IMR-90 (cell line): ENCODE results near the gene DNAJC13. TPM values are rescaled to one million over a fixed set of nuclear protein-coding genes. Genes with fewer than 3 reads are reported as not detected.

Experiments
- ATAC-seq: fragments of 200-7000 bp; cut with Tn5 transposase; 2 replicates; pipeline ENCODE4 v1.9.1; 2020; ENCODE audit warnings: low read depth, mild to moderate bottlenecking, moderate library complexity
- BruUV-seq: library from RNA; stranded (reverse); fragments of 400-500 nt; replicated peaks from 2 replicates; lab custom pipeline; 2021; lab: Mats Ljungman, UMichigan
- CTCF ChIA-PET: fragments of 300-600 bp; formaldehyde crosslinking; extraction: SDS; loops from one replicate; lab custom pipeline; 2021; ENCODE audit warnings: antibody characterized with exemption; lab: Yijun Ruan, JAX
- POLR2A ChIA-PET: fragments of 300-600 bp; sonication (Branson Sonifier 250); formaldehyde crosslinking; loops from one replicate; lab custom pipeline; 2022; ENCODE audit warnings: antibody characterized with exemption; ENCODE audit not compliant: unreplicated experiment; lab: Charles Lee
- DNase-seq: peaks from one replicate; pipeline ENCODE4 v3.0.0; 2013
- H2AFZ ChIP-seq: replicated peaks from 2 replicates; pipeline ENCODE3; 2013; ENCODE audit warnings: low read length, mild to moderate bottlenecking; ENCODE audit not compliant: poor library complexity
- H2AK5ac ChIP-seq: 2 replicates; pipeline ENCODE4 v1.6.1; 2013; ENCODE audit warnings: low read depth, low read length, inconsistent platforms
- H2AK9ac ChIP-seq: replicated peaks from 2 replicates; pipeline ENCODE3; 2013; ENCODE audit warnings: mild to moderate bottlenecking, low read depth, low read length, moderate library complexity; ENCODE audit not compliant: poor library complexity
- H2BK120ac ChIP-seq: 2 replicates; pipeline ENCODE4 v1.6.1; 2013; ENCODE audit warnings: low read depth, low read length, inconsistent platforms
- H2BK15ac ChIP-seq: 3 replicates; pipeline ENCODE4 v1.6.1; 2013; ENCODE audit warnings: low read depth, low read length, inconsistent platforms
- H2BK20ac ChIP-seq: 2 replicates; pipeline ENCODE4 v1.6.1; 2013; ENCODE audit warnings: low read depth, mild to moderate bottlenecking, inconsistent platforms, low read length, moderate library complexity
- H2BK5ac ChIP-seq: 2 replicates; pipeline ENCODE4 v1.6.1; 2013; ENCODE audit warnings: mild to moderate bottlenecking, low read depth, low read length, inconsistent platforms; ENCODE audit not compliant: poor library complexity, severe bottlenecking
- H3K14ac ChIP-seq: replicated peaks from 2 replicates; pipeline ENCODE4 v1.6.1; 2013; ENCODE audit warnings: low read depth, low read length, inconsistent platforms
- H3K18ac ChIP-seq: 2 replicates; pipeline ENCODE4 v1.6.1; 2013; ENCODE audit warnings: low read depth, low read length, control low read depth
- H3K23ac ChIP-seq: 2 replicates; pipeline ENCODE4 v1.6.1; 2013; ENCODE audit warnings: low read depth, low read length, inconsistent platforms
- H3K27ac ChIP-seq: 2 replicates; pipeline ENCODE4 v1.5.1; 2013; ENCODE audit warnings: mild to moderate bottlenecking, control low read depth, low read length; ENCODE audit not compliant: insufficient read depth
- H3K27me3 ChIP-seq: 2 replicates; pipeline ENCODE4 v1.6.1; 2013; ENCODE audit warnings: low read length; ENCODE audit not compliant: control insufficient read depth, insufficient read depth
- H3K36me3 ChIP-seq: 2 replicates; pipeline ENCODE4 v1.6.1; 2013; ENCODE audit warnings: low read length, mixed read lengths; ENCODE audit not compliant: control insufficient read depth, insufficient read depth
- H3K4ac ChIP-seq: 2 replicates; pipeline ENCODE4 v1.6.1; 2013; ENCODE audit warnings: low read depth, low read length, inconsistent platforms
- H3K4me1 ChIP-seq: 2 replicates; pipeline ENCODE4 v1.6.1; 2013; ENCODE audit warnings: low read length, mixed read lengths; ENCODE audit not compliant: control insufficient read depth, insufficient read depth
- H3K4me2 ChIP-seq: 2 replicates; pipeline ENCODE4 v1.6.1; 2013; ENCODE audit warnings: low read depth, mild to moderate bottlenecking, control low read depth, low read length, moderate library complexity
- H3K4me3 ChIP-seq: 2 replicates; pipeline ENCODE4 v1.5.1; 2013; ENCODE audit warnings: low read depth, mild to moderate bottlenecking, control low read depth, low read length, moderate library complexity; ENCODE audit not compliant: insufficient read depth
- H3K56ac ChIP-seq: 2 replicates; pipeline ENCODE4 v1.6.1; 2013; ENCODE audit warnings: low read length, inconsistent platforms; ENCODE audit not compliant: insufficient read depth; ENCODE audit errors: extremely low read depth
- H3K79me1 ChIP-seq, 2 experiments: 2 replicates each; pipeline ENCODE4 v1.6.1; 2013; ENCODE audit warnings: low read length in 2 of 2, inconsistent platforms in 1 of 2, low read depth in 1 of 2
- H3K9ac ChIP-seq: 2 replicates; pipeline ENCODE4 v1.6.1; 2013; ENCODE audit warnings: low read depth, low read length, control low read depth
- H3K9me1 ChIP-seq: 2 replicates; pipeline ENCODE4 v1.6.1; 2013; ENCODE audit warnings: low read length, inconsistent platforms; ENCODE audit not compliant: insufficient read depth
- H3K9me3 ChIP-seq: 2 replicates; pipeline ENCODE4 v1.6.1; 2013; ENCODE audit warnings: low read length; ENCODE audit not compliant: control insufficient read depth, insufficient read depth
- H4K20me1 ChIP-seq: 2 replicates; pipeline ENCODE4 v1.6.1; 2013; ENCODE audit warnings: low read length, inconsistent platforms; ENCODE audit not compliant: insufficient read depth
- H4K5ac ChIP-seq: 2 replicates; pipeline ENCODE4 v1.6.1; 2013; ENCODE audit warnings: mild to moderate bottlenecking, low read depth, low read length, control low read depth
- H4K8ac ChIP-seq, 2 experiments: 2 replicates each; pipeline ENCODE4 v1.6.1; 2013; ENCODE audit warnings: low read depth in 2 of 2, low read length in 2 of 2, control low read depth in 1 of 2, inconsistent platforms in 1 of 2
- H4K91ac ChIP-seq: 2 replicates; pipeline ENCODE4 v1.6.1; 2013; ENCODE audit warnings: low read depth, low read length, inconsistent platforms; ENCODE audit not compliant: insufficient read depth
- BHLHE40 ChIP-seq: fragments of 150-350 bp; IDR thresholded peaks from 2 replicates; pipeline ENCODE4 v1.6.1; 2016; ENCODE audit warnings: mild to moderate bottlenecking, low read depth, low read length
- CEBPB ChIP-seq: IDR thresholded peaks from 2 replicates; pipeline ENCODE4 v1.6.1; 2012; ENCODE audit warnings: low read depth, low read length, improper control_type of control experiment
- CHD1 ChIP-seq: IDR thresholded peaks from 2 replicates; pipeline ENCODE4 v1.6.1; 2012; ENCODE audit warnings: low read depth, low read length, improper control_type of control experiment
- FOS ChIP-seq: fragments of 150-350 bp; IDR thresholded peaks from 2 replicates; pipeline ENCODE4 v1.6.1; 2016; ENCODE audit warnings: low read depth, low read length
- NFE2L2 ChIP-seq: fragments of 150-350 bp; IDR thresholded peaks from 2 replicates; pipeline ENCODE4 v1.6.1; 2016; ENCODE audit warnings: low read depth, mild to moderate bottlenecking, low read length
- POLR2A ChIP-seq: IDR thresholded peaks from 2 replicates; pipeline ENCODE4 v1.6.1; 2012; ENCODE audit warnings: mild to moderate bottlenecking, low read depth, low read length
- RCOR1 ChIP-seq: IDR thresholded peaks from 2 replicates; pipeline ENCODE4 v1.6.1; 2012; ENCODE audit warnings: mild to moderate bottlenecking, low read length, improper control_type of control experiment; ENCODE audit not compliant: insufficient replicate concordance
- RFX5 ChIP-seq: IDR thresholded peaks from 2 replicates; pipeline ENCODE4 v1.8.0; 2012; ENCODE audit warnings: low read depth, mild to moderate bottlenecking, low read length, moderate library complexity
- whole genome bisulfite sequencing, 2 experiments: methylation state at CpG; one replicate each; pipeline versions ENCODE4 v1.1.5 to v1.1.7; 2013; ENCODE audit warnings: missing lambda C conversion rate in 2 of 2; ENCODE audit not compliant: insufficient read length in 1 of 2; ENCODE audit errors: extremely low coverage in 2 of 2; 5-methylcytosine and 5-hydroxymethylcytosine counted together
- dilution Hi-C: fragments of 300-500 bp; cut with HindIII; formaldehyde crosslinking; loops from one replicate; pipeline ENCODE4 v1.14.3; 2018; ENCODE audit warnings: low sequenced_read_pairs; ENCODE audit not compliant: unreplicated experiment
- in situ Hi-C: fragments of 300-500 bp; cut with MboI; formaldehyde crosslinking; loops from 3 replicates; pipeline ENCODE4 v1.14.3; 2019; ENCODE audit warnings: low sequenced_read_pairs, inconsistent platforms, mixed read lengths
- intact Hi-C: fragments of 100-400 bp; cut with micrococcal nuclease; formaldehyde crosslinking; loops from 2 replicates; pipeline ENCODE4 v1.10.0; 2022
- polyA plus RNA-seq, 3 experiments: library from polyadenylated mRNA; depleted of rRNA; stranded (reverse); fragments of >200 nt; gene quantifications; 2 replicates each; pipeline ENCODE4 v1.2.3, GENCODE V29; 2012; ENCODE audit warnings: low replicate concordance in 1 of 3
- total RNA-seq: library from RNA; depleted of rRNA; stranded (reverse); fragments of >200 nt; gene quantifications from 2 replicates; pipeline ENCODE4 v1.2.3, GENCODE V29; 2012
- TF ChIP-seq, protein P1 (sequence below): conservative IDR thresholded peaks from 2 replicates; pipeline ENCODE4 v1.5.1; 2012; ENCODE audit warnings: mild to moderate bottlenecking, low read depth, low read length, improper control_type of control experiment
- TF ChIP-seq, protein P2 (sequence below): fragments of 150-350 bp; IDR thresholded peaks from 2 replicates; pipeline ENCODE4 v1.6.1; 2017; ENCODE audit warnings: mild to moderate bottlenecking, antibody characterized with exemption, low read length, low read depth
- TF ChIP-seq, protein P3 (sequence below): fragments of 150-350 bp; IDR thresholded peaks from 2 replicates; pipeline ENCODE4 v1.6.1; 2016; ENCODE audit warnings: low read depth, mild to moderate bottlenecking, low read length, moderate library complexity, borderline replicate concordance

DNAJC13 gene
- total and polyA plus RNA-seq, 2 of the 4 experiments (the other 2 are of a cell fraction) = 16.4 to 48.6 TPM

DNA sequence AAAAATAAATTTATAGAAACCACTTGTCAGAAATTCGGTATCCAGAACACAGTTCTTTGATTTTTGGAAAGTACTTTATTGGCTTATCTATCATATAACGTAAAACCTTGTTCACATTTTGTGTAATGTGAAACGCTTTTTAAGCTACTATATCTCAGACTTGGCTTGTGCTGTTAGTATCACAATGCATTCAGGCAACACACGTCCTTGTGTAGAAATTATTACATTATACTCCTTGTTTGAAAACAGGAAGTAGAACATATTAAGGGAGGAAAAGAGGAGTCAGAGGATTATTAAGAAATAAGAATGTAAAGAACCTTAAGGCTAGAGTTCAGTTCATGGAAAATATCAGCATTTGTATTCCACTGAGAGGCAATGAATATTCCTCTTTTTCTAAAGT is 1.6 kb downstream of the DNAJC13 start:
- no CpG with 5 or more reads among the region's 4 CpGs for WGBS, 2 experiments
- in situ Hi-C loops = no loop called here
- Histone ChIP-seq H2AFZ (no peak overlapping the region), H2BK20ac (no peak overlapping the region), H3K79me1 (peaks cover 13 to 38% of the 10 kb centered on the region in 2 experiments), H4K5ac (no peak overlapping the region; the same call in 1 of the 2 replicates), H2AK9ac (no peak overlapping the region), H3K27me3 (no peaks in the 10 kb centered on the region), H4K8ac (0 out of 4 replicates have a peak overlapping the region, but pooled peaks of 1 of the 2 experiments have one; percentile 6), H3K9me3 (no peaks in the 10 kb centered on the region), H3K4me3 (peak overlapping the region; percentile 89), H2BK120ac (no peak overlapping the region), H3K23ac (peak overlapping the region; percentile 83; the same call in 1 of the 2 replicates), H3K9me1 (peaks cover 5% of the 10 kb centered on the region; the same call in 1 of the 2 replicates), H2BK15ac (no peak overlapping the region), H3K9ac (peak overlapping the region; percentile 98; the same call in 1 of the 2 replicates), H2AK5ac (no peak overlapping the region), H3K4me1 (peaks cover 4% of the 10 kb centered on the region), H4K20me1 (peaks cover 6% of the 10 kb centered on the region), H3K4me2 (peak overlapping the region; percentile 73), H3K56ac (peak overlapping the region; percentile 23; the same call in 1 of the 2 replicates), H4K91ac (no peak overlapping the region), H3K36me3 (peaks cover 3% of the 10 kb centered on the region), H3K18ac (peak overlapping the region; percentile 48; the same call in 1 of the 2 replicates), H3K27ac (no peak overlapping the region), H3K14ac (peak overlapping the region; percentile 83), H3K4ac (peak overlapping the region; percentile 5; the same call in 1 of the 2 replicates), H2BK5ac (peak overlapping the region; percentile 68)
- ChIA-PET CTCF (no interaction called here), POLR2A (no interaction called here)
- dilution Hi-C loops = no loop called here
- BruUV-seq = no TSS peak
- no peak for DNase-seq
- TF ChIP-seq, protein P1, sequence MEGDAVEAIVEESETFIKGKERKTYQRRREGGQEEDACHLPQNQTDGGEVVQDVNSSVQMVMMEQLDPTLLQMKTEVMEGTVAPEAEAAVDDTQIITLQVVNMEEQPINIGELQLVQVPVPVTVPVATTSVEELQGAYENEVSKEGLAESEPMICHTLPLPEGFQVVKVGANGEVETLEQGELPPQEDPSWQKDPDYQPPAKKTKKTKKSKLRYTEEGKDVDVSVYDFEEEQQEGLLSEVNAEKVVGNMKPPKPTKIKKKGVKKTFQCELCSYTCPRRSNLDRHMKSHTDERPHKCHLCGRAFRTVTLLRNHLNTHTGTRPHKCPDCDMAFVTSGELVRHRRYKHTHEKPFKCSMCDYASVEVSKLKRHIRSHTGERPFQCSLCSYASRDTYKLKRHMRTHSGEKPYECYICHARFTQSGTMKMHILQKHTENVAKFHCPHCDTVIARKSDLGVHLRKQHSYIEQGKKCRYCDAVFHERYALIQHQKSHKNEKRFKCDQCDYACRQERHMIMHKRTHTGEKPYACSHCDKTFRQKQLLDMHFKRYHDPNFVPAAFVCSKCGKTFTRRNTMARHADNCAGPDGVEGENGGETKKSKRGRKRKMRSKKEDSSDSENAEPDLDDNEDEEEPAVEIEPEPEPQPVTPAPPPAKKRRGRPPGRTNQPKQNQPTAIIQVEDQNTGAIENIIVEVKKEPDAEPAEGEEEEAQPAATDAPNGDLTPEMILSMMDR = no peak
- TF ChIP-seq FOS (no peak), CEBPB (no peak), CHD1 (no peak), POLR2A (no peak), RCOR1 (no peak), NFE2L2 (no peak), BHLHE40 (no peak), RFX5 (no peak)
- TF ChIP-seq, protein P2, sequence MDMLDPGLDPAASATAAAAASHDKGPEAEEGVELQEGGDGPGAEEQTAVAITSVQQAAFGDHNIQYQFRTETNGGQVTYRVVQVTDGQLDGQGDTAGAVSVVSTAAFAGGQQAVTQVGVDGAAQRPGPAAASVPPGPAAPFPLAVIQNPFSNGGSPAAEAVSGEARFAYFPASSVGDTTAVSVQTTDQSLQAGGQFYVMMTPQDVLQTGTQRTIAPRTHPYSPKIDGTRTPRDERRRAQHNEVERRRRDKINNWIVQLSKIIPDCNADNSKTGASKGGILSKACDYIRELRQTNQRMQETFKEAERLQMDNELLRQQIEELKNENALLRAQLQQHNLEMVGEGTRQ = no peak
- TF ChIP-seq, protein P3, sequence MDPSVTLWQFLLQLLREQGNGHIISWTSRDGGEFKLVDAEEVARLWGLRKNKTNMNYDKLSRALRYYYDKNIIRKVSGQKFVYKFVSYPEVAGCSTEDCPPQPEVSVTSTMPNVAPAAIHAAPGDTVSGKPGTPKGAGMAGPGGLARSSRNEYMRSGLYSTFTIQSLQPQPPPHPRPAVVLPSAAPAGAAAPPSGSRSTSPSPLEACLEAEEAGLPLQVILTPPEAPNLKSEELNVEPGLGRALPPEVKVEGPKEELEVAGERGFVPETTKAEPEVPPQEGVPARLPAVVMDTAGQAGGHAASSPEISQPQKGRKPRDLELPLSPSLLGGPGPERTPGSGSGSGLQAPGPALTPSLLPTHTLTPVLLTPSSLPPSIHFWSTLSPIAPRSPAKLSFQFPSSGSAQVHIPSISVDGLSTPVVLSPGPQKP = no peak
- no peak for ATAC-seq
- intact Hi-C loops = loop anchor here (5.0 kb wide), 2 partner anchors 33 to 63 kb away; no protein-coding TSS in a partner anchor
